ENCODE results near the gene TTI1. TPM values are rescaled to one million over a fixed set of nuclear protein-coding genes. Genes with fewer than 3 reads are reported as not detected.

Gene TTI1
- total RNA-seq, 1 donor from 2014 or later, result 13.4 TPM

DNA sequence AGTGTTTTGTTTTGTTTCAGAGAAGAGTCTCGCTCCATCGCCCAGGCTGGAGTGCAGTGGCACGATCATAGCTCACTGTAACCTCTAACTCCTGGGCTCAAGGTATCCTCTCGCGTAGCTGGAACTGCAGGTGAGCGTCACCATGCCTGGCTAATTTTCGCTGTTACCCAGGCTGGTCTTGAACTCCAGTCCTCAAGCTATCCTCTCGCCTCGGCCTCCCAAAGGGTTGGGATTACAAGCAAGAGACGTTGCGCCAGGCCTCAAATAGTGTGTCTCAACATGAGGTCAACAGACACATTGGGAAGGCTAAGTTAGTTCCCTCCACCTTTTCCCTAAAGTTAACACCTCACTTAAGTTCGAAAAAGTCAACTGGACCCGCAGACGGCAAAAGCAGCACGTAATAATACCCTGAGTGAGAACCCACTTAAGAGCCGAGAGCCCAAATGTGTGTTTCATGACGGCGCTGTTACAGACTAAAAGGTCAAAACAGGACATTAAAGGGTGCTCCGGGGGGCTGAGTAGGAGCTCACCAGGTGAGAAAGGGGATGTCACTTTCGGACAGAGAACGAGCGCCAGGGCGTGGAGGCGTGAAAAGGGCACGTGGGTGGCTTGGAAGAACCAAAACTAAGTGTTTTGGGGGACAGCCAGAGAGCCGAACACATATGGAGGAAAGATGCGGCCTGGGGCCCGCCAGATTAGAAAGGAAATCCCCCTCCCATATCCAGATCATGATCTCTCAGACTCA lies 499 bp downstream of the TTI1 start:
- DNase-seq (ENCODE audit: low read depth), result peak; percentile 6
- Histone ChIP-seq H3K9ac (ENCODE audit: low read length) (peak overlapping the region; percentile 95), H3K4me2 (ENCODE audit: low read length) (peak overlapping the region; percentile 99), H4K20me1 (ENCODE audit: insufficient read depth, low read length) (peaks cover 13% of the 10 kb centered on the region), H3K79me2 (ENCODE audit: insufficient read depth, low read length) (peaks cover 95% of the 10 kb centered on the region), H3K27ac (ENCODE audit: low read depth, low read length) (peak overlapping the region; percentile 92), H3K9me3 (ENCODE audit: insufficient read depth, low read depth, low read length) (no peaks in the 10 kb centered on the region), H2AFZ (ENCODE audit: low read depth, low read length) (peak overlapping the region; percentile 87), H3K4me3 (ENCODE audit: insufficient read depth, low read depth, low read length) (peak overlapping the region; percentile 88), H3K4me1 (ENCODE audit: insufficient read depth, low read length) (peaks cover 17% of the 10 kb centered on the region), H3K27me3 (ENCODE audit: insufficient read depth, low read length) (no peaks in the 10 kb centered on the region), H3K36me3 (ENCODE audit: insufficient read depth, low read length) (peaks cover 3% of the 10 kb centered on the region)
- H3K4me1 Mint-ChIP-seq (ENCODE audit: low read depth, unreplicated experiment), result peaks cover 19% of the 10 kb centered on the region
- TF ChIP-seq EZH2 (IDR thresholded peaks at IDR 0.05; ENCODE audit: insufficient read depth, low read length), result no peak
- TF ChIP-seq, protein P1, sequence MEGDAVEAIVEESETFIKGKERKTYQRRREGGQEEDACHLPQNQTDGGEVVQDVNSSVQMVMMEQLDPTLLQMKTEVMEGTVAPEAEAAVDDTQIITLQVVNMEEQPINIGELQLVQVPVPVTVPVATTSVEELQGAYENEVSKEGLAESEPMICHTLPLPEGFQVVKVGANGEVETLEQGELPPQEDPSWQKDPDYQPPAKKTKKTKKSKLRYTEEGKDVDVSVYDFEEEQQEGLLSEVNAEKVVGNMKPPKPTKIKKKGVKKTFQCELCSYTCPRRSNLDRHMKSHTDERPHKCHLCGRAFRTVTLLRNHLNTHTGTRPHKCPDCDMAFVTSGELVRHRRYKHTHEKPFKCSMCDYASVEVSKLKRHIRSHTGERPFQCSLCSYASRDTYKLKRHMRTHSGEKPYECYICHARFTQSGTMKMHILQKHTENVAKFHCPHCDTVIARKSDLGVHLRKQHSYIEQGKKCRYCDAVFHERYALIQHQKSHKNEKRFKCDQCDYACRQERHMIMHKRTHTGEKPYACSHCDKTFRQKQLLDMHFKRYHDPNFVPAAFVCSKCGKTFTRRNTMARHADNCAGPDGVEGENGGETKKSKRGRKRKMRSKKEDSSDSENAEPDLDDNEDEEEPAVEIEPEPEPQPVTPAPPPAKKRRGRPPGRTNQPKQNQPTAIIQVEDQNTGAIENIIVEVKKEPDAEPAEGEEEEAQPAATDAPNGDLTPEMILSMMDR (IDR thresholded peaks at IDR 0.05; ENCODE audit: insufficient read depth, low read depth, low read length), result no peak
- H3K36me3 Mint-ChIP-seq (ENCODE audit: low read depth, unreplicated experiment), result peaks cover 13% of the 10 kb centered on the region
- FAIRE-seq, result no peak
- no peaks in the 10 kb centered on the region for H3K27me3 Mint-ChIP-seq (ENCODE audit: low read depth, unreplicated experiment)
- no peaks in the 10 kb centered on the region for H3K9me3 Mint-ChIP-seq (ENCODE audit: unreplicated experiment)
- H3K4me3 Mint-ChIP-seq (ENCODE audit: unreplicated experiment), result peak overlapping the region; percentile 98
- H3K27ac Mint-ChIP-seq (ENCODE audit: unreplicated experiment), result peak overlapping the region; percentile 97

DNA sequence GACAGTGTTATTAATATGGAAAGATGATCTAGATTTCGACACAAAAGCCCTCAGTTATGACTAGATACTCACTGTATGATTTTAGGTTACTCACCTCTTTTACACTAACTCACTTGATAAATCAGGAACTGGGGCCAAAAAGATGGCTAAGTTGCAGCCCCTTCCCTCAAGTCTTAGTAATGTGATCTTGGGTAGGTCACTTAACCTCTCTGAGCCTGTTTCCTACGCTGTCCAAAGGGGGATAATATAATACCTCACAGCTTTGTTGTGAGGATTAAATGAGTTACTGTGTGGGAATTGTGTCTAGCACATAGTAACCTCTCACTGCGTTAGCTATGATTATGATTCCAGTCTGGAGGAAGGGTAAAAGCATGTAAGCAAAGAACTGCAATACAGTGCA lies 1.3 kb downstream of the TTI1 start:
- FAIRE-seq, result no peak
- Histone ChIP-seq H3K4me2 (ENCODE audit: low read length) (peak overlapping the region; percentile 99), H3K27ac (ENCODE audit: low read depth, low read length) (no peak overlapping the region), H3K4me3 (ENCODE audit: insufficient read depth, low read depth, low read length) (no peak overlapping the region), H3K9me3 (ENCODE audit: insufficient read depth, low read depth, low read length) (no peaks in the 10 kb centered on the region), H3K9ac (ENCODE audit: low read length) (no peak overlapping the region), H4K20me1 (ENCODE audit: insufficient read depth, low read length) (peaks cover 6% of the 10 kb centered on the region), H2AFZ (ENCODE audit: low read depth, low read length) (no peak overlapping the region), H3K4me1 (ENCODE audit: insufficient read depth, low read length) (peaks cover 17% of the 10 kb centered on the region), H3K79me2 (ENCODE audit: insufficient read depth, low read length) (peaks cover 93% of the 10 kb centered on the region), H3K36me3 (ENCODE audit: insufficient read depth, low read length) (peaks cover 3% of the 10 kb centered on the region), H3K27me3 (ENCODE audit: insufficient read depth, low read length) (no peaks in the 10 kb centered on the region)
- H3K9me3 Mint-ChIP-seq (ENCODE audit: unreplicated experiment), result no peaks in the 10 kb centered on the region
- no peaks in the 10 kb centered on the region for H3K27me3 Mint-ChIP-seq (ENCODE audit: low read depth, unreplicated experiment)
- H3K4me1 Mint-ChIP-seq (ENCODE audit: low read depth, unreplicated experiment), result peaks cover 14% of the 10 kb centered on the region
- peaks cover 11% of the 10 kb centered on the region for H3K36me3 Mint-ChIP-seq (ENCODE audit: low read depth, unreplicated experiment)
- no peak overlapping the region for H3K27ac Mint-ChIP-seq (ENCODE audit: unreplicated experiment)
- peak overlapping the region; percentile 98 for H3K4me3 Mint-ChIP-seq (ENCODE audit: unreplicated experiment)
- TF ChIP-seq, protein P1 (IDR thresholded peaks at IDR 0.05; ENCODE audit: insufficient read depth, low read depth, low read length), result no peak
- no peak for TF ChIP-seq EZH2 (IDR thresholded peaks at IDR 0.05; ENCODE audit: insufficient read depth, low read length)
- no peak for DNase-seq (ENCODE audit: low read depth)

DNA sequence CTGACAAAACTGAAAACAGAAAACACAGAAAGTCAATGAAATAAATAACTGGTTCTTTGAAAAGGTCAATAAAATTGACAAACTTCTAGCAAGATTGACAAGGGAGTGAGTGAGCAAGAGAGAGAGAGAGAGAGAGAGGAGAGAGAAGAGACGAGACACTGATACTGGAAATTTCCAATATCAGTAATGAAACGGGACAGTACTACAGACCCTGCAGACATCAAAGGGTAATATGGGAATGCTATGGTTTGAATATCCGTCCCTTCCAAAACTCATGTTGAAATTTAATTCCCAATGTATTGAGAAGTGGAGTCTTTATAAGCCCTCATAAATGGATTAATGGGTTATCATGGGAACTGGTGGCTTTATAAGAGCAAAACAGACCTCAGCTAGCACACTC lies 3.8 kb downstream of the TTI1 start:
- peaks cover 14% of the 10 kb centered on the region for H4K20me1 ChIP-seq (ENCODE audit: insufficient read depth, low read length)
- H3K36me3 ChIP-seq (ENCODE audit: insufficient read depth, low read length), result no peaks in the 10 kb centered on the region
- H3K4me1 ChIP-seq (ENCODE audit: insufficient read depth, low read length), result peaks cover 14% of the 10 kb centered on the region
- no peaks in the 10 kb centered on the region for H3K27me3 ChIP-seq (ENCODE audit: insufficient read depth, low read length)
- no peak overlapping the region for H3K27ac Mint-ChIP-seq (ENCODE audit: unreplicated experiment)
- no peaks in the 10 kb centered on the region for H3K9me3 ChIP-seq (ENCODE audit: insufficient read depth, low read depth, low read length)
- FAIRE-seq (no peak), DNase-seq (ENCODE audit: low read depth) (no peak)
- no peak overlapping the region for H3K9ac ChIP-seq (ENCODE audit: low read length)
- H3K9me3 Mint-ChIP-seq (ENCODE audit: unreplicated experiment), result no peaks in the 10 kb centered on the region
- no peak overlapping the region for H3K27ac ChIP-seq (ENCODE audit: low read depth, low read length)
- no peak overlapping the region for H3K4me2 ChIP-seq (ENCODE audit: low read length)
- H3K36me3 Mint-ChIP-seq (ENCODE audit: low read depth, unreplicated experiment), result peaks cover 2% of the 10 kb centered on the region
- H2AFZ ChIP-seq (ENCODE audit: low read depth, low read length), result no peak overlapping the region
- no peaks in the 10 kb centered on the region for H3K27me3 Mint-ChIP-seq (ENCODE audit: low read depth, unreplicated experiment)
- no peak overlapping the region for H3K4me3 ChIP-seq (ENCODE audit: insufficient read depth, low read depth, low read length)
- no peak overlapping the region for H3K4me3 Mint-ChIP-seq (ENCODE audit: unreplicated experiment)
- peaks cover 95% of the 10 kb centered on the region for H3K79me2 ChIP-seq (ENCODE audit: insufficient read depth, low read length)
- no peak for TF ChIP-seq EZH2 (IDR thresholded peaks at IDR 0.05; ENCODE audit: insufficient read depth, low read length)
- TF ChIP-seq, protein P1 (IDR thresholded peaks at IDR 0.05; ENCODE audit: insufficient read depth, low read depth, low read length), result no peak
- H3K4me1 Mint-ChIP-seq (ENCODE audit: low read depth, unreplicated experiment), result peaks cover 7% of the 10 kb centered on the region
